22Rv1 (cell line): Measurements from ENCODE around the gene ANGEL2.

Source experiments
- H3K27ac ChIP-seq: fragments of 450-650 bp; 2 replicates; pipeline ENCODE4 v1.5.1; 2017
- CTCF ChIP-seq: fragments of 450-650 bp; IDR thresholded peaks from 2 replicates; pipeline ENCODE4 v1.5.1; 2017; ENCODE audit warnings: mild to moderate bottlenecking
- ZFX ChIP-seq: fragments of 450-650 bp; IDR thresholded peaks from 2 replicates; pipeline ENCODE4 v1.6.1; 2017; ENCODE audit warnings: antibody characterized with exemption, borderline replicate concordance

ANGEL2 gene

DNA sequence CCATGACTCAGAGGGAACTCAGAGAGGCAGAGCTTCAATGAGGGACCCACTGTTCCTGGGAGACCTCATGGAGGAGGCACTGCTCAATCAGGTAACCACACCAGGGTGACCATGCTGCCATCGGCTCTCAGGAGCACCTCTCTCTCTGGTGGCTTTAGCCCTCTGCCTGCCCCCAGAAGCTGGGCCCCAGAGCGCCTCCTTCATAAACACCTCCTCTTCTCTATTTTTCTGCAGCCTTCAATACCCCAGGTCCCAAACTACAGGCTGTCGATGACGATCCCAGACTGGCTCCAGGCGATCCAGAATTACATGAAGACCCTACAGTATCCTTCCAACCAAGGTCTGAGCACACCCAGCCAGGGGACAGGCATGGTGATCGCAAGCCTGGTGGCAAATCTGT is 54.7 kb downstream of the ANGEL2 start:
- TF ChIP-seq ZFX (no peak), CTCF (no peak)
- H3K27ac ChIP-seq: no peak overlapping the region

DNA sequence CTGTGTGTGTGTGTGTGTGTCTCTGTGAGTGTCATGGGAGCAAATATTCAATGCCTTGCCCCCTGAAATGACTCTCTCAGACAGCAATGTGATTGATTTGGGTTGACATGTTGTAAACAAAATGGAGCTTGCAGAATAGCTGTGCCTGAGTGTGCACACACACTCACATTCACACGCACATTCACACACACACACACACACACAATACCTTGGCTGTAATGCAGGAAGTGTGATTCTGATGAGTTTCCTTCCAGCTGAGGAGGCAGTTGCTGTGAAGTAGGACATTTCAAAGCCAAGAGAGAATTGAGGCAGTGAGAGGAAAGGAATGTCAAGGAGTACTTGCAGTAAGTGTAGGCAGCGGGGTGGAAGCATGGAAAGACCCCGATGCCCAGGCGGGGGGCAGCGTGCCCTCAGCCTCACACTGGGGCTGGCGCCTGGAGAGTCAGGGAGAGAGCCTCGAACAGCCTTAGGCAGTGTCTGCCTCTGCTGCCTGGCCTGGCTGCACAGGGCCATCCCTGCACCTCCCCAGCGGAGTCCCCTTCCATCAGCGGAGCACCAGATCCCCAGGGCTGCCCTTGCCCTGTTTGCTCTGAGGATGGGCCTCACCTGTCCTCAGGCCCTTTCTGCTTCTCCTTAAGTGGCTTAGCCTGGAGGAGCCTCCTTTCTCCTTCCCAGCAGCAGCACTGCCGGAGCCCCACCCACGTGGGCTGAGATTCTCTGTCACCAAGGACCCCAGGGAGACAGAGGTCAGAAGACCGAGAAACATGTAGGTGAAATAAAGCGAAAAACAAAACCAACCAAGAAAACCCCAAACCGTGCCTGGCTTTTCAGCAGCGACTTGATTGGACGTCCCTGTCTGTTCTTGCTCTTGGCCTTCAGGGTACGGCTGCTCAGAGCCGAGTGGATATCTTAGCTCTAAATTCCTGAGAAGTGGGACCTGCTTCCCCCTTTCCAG is 56.1 kb downstream of the ANGEL2 start:
- no peak overlapping the region for H3K27ac ChIP-seq
- TF ChIP-seq CTCF (no peak), ZFX (no peak)

GRCh38 chr1:212958175-212958574 is 57.5 kb downstream of the ANGEL2 start:
- no peak overlapping the region for H3K27ac ChIP-seq
- TF ChIP-seq ZFX (no peak), CTCF (no peak)

DNA sequence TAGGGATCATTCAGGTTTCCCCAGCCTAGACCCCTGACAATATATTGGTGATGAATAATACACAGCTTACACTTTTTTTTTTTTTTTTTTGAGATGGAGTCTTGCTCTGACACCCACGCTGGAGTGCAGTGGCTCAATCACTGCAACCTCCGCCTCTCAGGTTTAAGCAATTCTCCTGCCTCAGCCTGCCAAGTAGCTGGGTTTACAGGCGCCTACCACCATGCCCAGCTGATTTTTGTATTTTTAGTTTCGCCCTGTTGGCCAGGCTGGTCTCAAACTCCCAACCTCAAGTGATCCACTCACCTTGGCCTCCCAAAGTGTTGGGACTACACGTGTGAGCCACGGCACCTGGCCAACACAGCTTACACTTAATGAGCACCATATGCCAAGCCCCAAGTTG is 58.1 kb downstream of the ANGEL2 start:
- no peak overlapping the region for H3K27ac ChIP-seq
- TF ChIP-seq CTCF (no peak), ZFX (no peak)

DNA sequence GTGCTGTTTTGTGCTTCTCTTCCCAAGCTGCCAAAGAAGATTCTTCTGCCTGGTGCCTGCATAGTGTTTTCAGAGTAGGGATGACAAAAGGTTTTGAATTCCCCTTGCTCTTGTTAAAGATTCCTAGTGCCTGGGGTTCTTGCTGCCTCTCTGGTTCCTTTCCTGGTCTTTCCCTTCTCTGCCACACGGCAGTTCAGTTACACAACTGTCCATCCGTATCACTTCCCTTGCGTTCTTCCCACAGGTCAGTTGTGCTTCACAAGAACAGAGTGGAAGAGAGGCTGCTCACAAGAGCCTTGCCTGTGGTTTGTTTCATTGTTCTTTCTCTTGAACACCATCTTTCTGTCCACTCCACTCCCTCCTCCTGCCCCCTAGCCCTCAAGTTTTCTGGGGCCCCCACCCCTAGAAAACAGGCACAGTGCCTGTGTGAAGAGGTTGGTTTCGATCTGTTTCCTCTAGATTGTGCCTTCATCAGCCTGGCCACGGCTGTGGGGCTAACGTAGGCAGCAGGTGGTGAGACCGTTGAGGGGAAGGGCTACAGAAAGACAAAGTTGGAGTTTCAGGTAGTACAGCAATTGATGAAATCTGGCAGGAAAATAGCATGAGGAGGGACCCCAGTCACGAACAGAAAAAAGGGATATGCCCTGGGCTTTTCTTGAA is 59.6 kb downstream of the ANGEL2 start:
- TF ChIP-seq CTCF (no peak), ZFX (no peak)
- H3K27ac ChIP-seq: no peak overlapping the region

DNA sequence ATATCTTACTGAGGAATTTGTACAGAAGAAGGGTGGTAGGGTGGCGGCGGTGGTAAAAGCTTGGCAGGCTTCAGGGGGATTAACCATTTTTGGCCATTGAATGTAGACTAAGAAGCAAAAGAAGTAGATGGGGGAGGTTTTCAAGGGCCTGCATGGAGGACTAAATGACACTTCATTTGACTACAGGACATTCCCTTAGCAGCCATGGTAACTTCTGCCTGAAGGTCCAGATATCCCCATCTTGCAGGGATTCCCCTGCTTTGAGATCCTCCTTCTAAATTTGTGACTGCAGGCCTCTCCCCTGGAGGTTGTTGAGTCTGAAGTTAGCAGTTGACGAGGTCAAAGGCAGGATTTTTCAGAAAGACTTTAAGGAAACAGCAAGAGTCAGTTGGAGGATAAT is 60.6 kb downstream of the ANGEL2 start:
- no peak for TF ChIP-seq CTCF
- no peak overlapping the region for H3K27ac ChIP-seq

GRCh38 chr1:212954514-212954913 is 61.2 kb downstream of the ANGEL2 start:
- no peak for TF ChIP-seq CTCF
- no peak for TF ChIP-seq ZFX
- no peak overlapping the region for H3K27ac ChIP-seq
